ENCODE results near the gene RNF44. TPM values are rescaled to one million over a fixed set of nuclear protein-coding genes. Genes with fewer than 3 reads are reported as not detected.
A peak's percentile ranks its signal among the peaks of the same experiment; 100 is the strongest.

Gene RNF44
- total RNA-seq, 2 donors from 2014 or later = 10.7 to 12.4 TPM

- TF ChIP-seq CTCF (IDR thresholded peaks at IDR 0.05) = no peak
- DNase-seq (ENCODE audit: low spot score) = no peak
- H3K27me3 ChIP-seq = no peaks in the 10 kb centered on the region
- no peak overlapping the region for H3K27ac ChIP-seq
- no peak overlapping the region for H3K4me3 ChIP-seq
- no peaks in the 10 kb centered on the region for H3K36me3 ChIP-seq
- peaks cover 0 to 35% of the 10 kb centered on the region in 2 donors for H3K4me1 ChIP-seq
- H3K9me3 ChIP-seq = no peaks in the 10 kb centered on the region
Observed at GRCh38 chr5:176545388-176545736, 8.2 kb upstream of the RNF44 start.

DNA sequence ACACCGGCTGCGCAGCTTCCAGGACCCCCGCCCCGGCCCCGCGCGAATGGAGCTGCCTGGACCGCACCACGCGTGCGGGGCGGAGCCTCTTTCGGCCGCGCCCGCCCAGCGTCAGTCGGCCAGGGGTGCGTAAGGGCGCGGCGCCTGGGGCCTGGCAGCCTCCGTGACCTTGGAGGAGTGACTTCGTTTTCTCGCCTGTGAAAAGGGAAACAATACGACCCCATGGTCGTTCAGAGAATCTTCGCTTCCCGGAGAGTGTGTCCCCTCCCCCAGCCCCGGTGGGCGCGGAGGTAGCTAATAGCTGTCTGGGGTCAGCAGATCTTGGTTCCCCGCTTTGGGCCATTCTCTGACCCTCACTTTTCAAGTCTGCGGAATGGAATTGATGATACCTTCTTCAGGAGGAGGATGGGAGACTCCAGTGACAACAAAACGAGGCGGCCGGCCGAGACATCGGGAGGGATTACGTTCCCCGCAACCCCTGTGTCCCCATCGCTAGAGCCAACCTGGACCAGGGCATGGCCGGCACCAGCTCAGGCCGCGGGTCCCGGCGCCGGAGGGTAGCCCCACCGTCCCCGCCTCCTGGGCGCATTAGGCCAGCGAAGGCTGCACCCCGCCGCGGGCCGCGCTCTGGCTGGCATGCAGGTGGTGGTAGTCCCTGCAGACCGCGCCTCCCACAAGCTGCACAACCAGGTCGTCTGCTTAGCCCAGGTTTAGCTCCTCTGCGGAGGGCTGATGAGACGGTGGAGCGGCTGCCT is 6.4 kb upstream of the RNF44 start:
- Histone ChIP-seq H3K9me3 (no peaks in the 10 kb centered on the region), H3K36me3 (no peaks in the 10 kb centered on the region), H3K27ac (peak overlapping the region; percentile 84 to 92), H3K4me1 (peaks cover 0 to 33% of the 10 kb centered on the region in 2 donors), H3K27me3 (no peaks in the 10 kb centered on the region), H3K4me3 (peak overlapping the region; percentile 75 to 77)
- DNase-seq (ENCODE audit: low spot score) = no peak
- TF ChIP-seq CTCF (IDR thresholded peaks at IDR 0.05) = no peak

DNA sequence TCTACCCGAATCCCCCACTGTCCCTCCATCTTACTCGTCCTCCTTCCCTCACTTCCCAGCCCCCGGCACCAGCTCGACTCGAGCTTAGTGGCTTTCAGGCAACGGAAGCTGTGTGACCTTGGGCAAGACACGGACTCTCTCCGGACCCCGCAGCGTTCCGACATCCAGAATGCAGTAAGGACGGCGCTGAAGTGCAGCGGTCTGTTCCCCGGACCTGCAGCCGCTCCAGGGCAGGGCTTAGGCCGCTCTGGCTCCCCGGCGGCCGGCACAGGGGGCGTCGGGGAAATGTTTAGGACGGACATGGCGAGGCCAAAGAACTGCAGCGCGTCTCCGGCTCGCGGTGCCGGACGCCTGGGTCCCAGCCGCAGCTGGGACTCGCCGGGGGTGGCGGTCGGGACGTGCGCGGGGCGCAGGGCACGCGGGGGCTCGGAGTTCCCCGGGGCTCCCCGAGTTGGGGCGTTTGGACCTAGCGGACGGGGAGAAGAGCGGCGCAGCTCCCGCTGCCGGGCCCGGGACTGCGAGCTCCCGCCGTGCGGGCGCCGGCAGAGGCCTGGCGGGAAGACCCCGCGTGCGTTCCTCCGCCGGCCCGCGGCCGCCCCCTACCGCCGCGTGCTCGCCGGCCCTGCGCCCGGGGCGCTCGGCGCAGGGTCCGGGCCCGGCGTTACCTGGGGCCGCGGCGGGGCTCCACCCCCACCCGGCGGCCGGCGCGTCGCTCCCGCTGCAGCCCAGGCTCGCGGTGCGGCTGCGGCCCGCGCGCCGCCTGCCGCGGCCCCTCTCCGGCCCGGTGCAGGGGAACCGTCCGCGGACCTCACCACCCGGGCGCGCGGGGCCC is 5.6 kb upstream of the RNF44 start:
- H3K4me1 ChIP-seq = peaks cover 0 to 39% of the 10 kb centered on the region in 2 donors
- H3K27me3 ChIP-seq = no peaks in the 10 kb centered on the region
- peak overlapping the region; percentile 84 to 92 for H3K27ac ChIP-seq
- H3K4me3 ChIP-seq = peak overlapping the region; percentile 75 to 77
- no peak for TF ChIP-seq CTCF (IDR thresholded peaks at IDR 0.05)
- no peak for DNase-seq (ENCODE audit: low spot score)
- no peaks in the 10 kb centered on the region for H3K9me3 ChIP-seq
- H3K36me3 ChIP-seq = no peaks in the 10 kb centered on the region

DNA sequence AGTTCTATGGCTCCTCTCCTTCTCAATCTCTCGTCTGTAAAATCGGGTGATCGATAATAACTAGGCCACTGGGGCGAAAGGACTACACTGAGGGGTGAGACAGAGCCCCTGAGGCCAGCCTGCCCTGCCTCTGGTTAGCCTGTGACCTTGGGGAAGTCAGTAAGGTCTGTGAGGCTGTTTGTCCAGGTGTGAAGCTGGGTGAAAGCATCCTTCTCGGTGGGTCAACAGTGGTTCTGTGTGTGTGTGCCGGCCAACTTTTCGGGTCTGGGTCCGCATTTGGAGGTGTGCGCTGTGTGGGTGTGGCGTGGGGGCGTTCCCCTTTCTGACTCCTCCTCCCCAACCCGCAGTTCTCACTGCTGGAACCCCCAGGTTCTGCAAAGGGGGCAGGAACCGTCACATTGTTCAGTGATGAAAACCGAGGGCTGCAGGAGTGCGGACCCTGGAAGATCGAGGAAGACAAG is 5.0 kb upstream of the RNF44 start:
- Histone ChIP-seq H3K27ac (peak overlapping the region; percentile 81), H3K4me3 (peak overlapping the region; percentile 75 to 77), H3K4me1 (peaks cover 0 to 39% of the 10 kb centered on the region in 2 donors), H3K27me3 (no peaks in the 10 kb centered on the region), H3K9me3 (no peaks in the 10 kb centered on the region), H3K36me3 (no peaks in the 10 kb centered on the region)
- DNase-seq (ENCODE audit: low spot score) = no peak
- TF ChIP-seq CTCF (IDR thresholded peaks at IDR 0.05) = no peak

DNA sequence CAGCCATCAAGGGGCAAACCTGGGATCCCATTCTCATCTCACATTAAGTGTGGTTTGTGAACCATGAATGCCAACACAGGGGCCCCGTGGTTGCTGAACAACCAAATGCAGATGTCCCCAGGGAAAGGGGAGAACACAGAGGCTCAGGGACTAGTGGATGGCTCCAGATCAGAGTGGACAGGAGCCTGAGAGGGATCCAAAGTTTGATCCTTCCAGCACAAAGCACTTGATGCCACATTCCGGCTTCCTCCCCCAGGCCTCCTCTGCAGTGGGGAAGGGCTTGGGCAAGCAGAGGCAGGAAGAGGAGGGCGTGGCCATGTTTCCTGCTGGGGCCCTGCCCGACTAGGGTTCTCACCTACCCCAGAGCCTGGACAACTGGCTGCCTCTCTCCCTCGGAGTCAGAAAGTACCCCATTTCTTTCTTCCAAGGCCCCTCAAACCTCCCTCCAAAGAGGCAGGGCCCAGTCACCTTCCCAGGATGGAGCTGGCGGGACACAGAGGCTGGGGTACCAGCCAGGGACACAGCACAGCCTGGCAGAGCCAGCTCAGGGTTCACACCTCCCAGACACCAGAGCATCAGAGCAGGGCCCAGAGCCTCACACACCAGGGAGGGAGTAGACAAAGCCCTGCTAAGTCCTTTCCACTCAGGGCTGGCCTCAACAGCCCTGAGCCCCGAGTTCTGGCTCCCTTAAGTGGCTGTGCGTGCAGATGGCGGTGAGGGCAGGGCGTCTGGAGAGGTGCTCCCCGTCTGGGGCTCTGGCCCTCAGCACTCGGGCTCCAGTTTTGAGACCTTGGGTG is 4.3 kb upstream of the RNF44 start:
- TF ChIP-seq CTCF (IDR thresholded peaks at IDR 0.05) = no peak
- DNase-seq (ENCODE audit: low spot score) = no peak
- Histone ChIP-seq H3K4me3 (no peak overlapping the region), H3K27me3 (no peaks in the 10 kb centered on the region), H3K27ac (peak overlapping the region; percentile 81), H3K36me3 (no peaks in the 10 kb centered on the region), H3K4me1 (peaks cover 0 to 39% of the 10 kb centered on the region in 2 donors), H3K9me3 (no peaks in the 10 kb centered on the region)
